NCI-H146 treated with DMSO at 0.1 percent for 48 hours (cell line): ENCODE data around the gene LRRFIP2.

Experiments
- DNase-seq: peaks from one replicate; lab custom pipeline; 2025; ENCODE audit not compliant: unreplicated experiment; lab: John Stamatoyannopoulos, UW

LRRFIP2 gene

GRCh38 chr3:37029111-37029510 is 145.3 kb downstream of the LRRFIP2 start:
- DNase-seq: no peak

GRCh38 chr3:37028329-37028728 is 146.1 kb downstream of the LRRFIP2 start:
- DNase-seq: no peak

- no peak for DNase-seq
These were observed 147.5 kb downstream of the LRRFIP2 start for GRCh38 chr3:37026851-37027250.

GRCh38 chr3:37025561-37026335 is 148.6 kb downstream of the LRRFIP2 start:
- DNase-seq: no peak

GRCh38 chr3:37024820-37025405 is 149.5 kb downstream of the LRRFIP2 start:
- no peak for DNase-seq

GRCh38 chr3:37024092-37024491 is 150.3 kb downstream of the LRRFIP2 start:
- DNase-seq: no peak

- DNase-seq: no peak
These were observed 156.7 kb downstream of the LRRFIP2 start for GRCh38 chr3:37017683-37018082.

GRCh38 chr3:37016903-37017302 is 157.5 kb downstream of the LRRFIP2 start:
- DNase-seq: no peak

- DNase-seq: no peak
These were observed 158.7 kb downstream of the LRRFIP2 start for GRCh38 chr3:37015642-37016041.

GRCh38 chr3:37014620-37015019 is 159.8 kb downstream of the LRRFIP2 start:
- DNase-seq: no peak
